ENCODE results near the gene B2M. TPM values are rescaled to one million over a fixed set of nuclear protein-coding genes. Genes with fewer than 3 reads are reported as not detected.

Gene B2M
- total and polyA plus RNA-seq, 2 of the 13 experiments (the other 11 are each of a cell fraction or from before 2014, with no cell fraction given), result 784 to 857 TPM

GRCh38 chr15:44711743-44712345 lies 527 bp downstream of the B2M start (continued):
- TF ChIP-seq PRDM4 (CRISPR knock-in tag; IDR thresholded peaks at IDR 0.05; ENCODE audit: borderline replicate concordance) (0 out of 2 replicates have a peak, but pooled peaks have one; percentile 19), KDM5A (IDR thresholded peaks at IDR 0.05; ENCODE audit: borderline replicate concordance, low read length) (peak; percentile 42; the same call in 1 of the 2 replicates), ZNF879 (CRISPR knock-in tag; IDR thresholded peaks at IDR 0.05) (peak; percentile 90; the same call in 1 of the 2 replicates), ZFY (CRISPR knock-in tag; IDR thresholded peaks at IDR 0.05) (peak; percentile 46), HES4 (CRISPR knock-in tag; IDR thresholded peaks at IDR 0.05; ENCODE audit: borderline replicate concordance) (peak; percentile 71; the same call in 1 of the 2 replicates), ARNT2 (CRISPR knock-in tag; IDR thresholded peaks at IDR 0.05; ENCODE audit: low read depth) (peak; percentile 21; the same call in 1 of the 2 replicates), ZNF510 (CRISPR knock-in tag; IDR thresholded peaks at IDR 0.05; ENCODE audit: low read depth) (0 out of 2 replicates have a peak, but pooled peaks have one; percentile 2), SALL1 (CRISPR knock-in tag; IDR thresholded peaks at IDR 0.05) (peak; percentile 2; the same call in 1 of the 2 replicates), RARA (CRISPR knock-in tag; IDR thresholded peaks at IDR 0.05) (0 out of 2 replicates have a peak, but pooled peaks have one; percentile 2), ZBTB38 (CRISPR knock-in tag; IDR thresholded peaks at IDR 0.05) (0 out of 2 replicates have a peak, but pooled peaks have one; percentile 10), ZNF292 (CRISPR knock-in tag; IDR thresholded peaks at IDR 0.05; ENCODE audit: borderline replicate concordance, low read depth) (0 out of 2 replicates have a peak, but pooled peaks have one; percentile 1), HDAC1 (CRISPR knock-in tag; IDR thresholded peaks at IDR 0.05) (0 out of 2 replicates have a peak, but pooled peaks have one; percentile 5), SMYD3 (CRISPR knock-in tag; IDR thresholded peaks at IDR 0.05) (peak; percentile 81), BORCS8-MEF2B (CRISPR knock-in tag; IDR thresholded peaks at IDR 0.05) (peak; percentile 34; the same call in 1 of the 2 replicates), ZSCAN31 (CRISPR knock-in tag; IDR thresholded peaks at IDR 0.05; ENCODE audit: low read depth) (0 out of 2 replicates have a peak, but pooled peaks have one; percentile 63), KDM5B (CRISPR knock-in tag; IDR thresholded peaks at IDR 0.05; ENCODE audit: borderline replicate concordance) (peak; percentile 60; the same call in 1 of the 2 replicates), ZNF710 (CRISPR knock-in tag; IDR thresholded peaks at IDR 0.05; ENCODE audit: borderline replicate concordance) (peak; percentile 18; the same call in 1 of the 2 replicates), ZNF263 (CRISPR knock-in tag; IDR thresholded peaks at IDR 0.05) (peak; percentile 6; the same call in 1 of the 2 replicates), MED13 (CRISPR knock-in tag; IDR thresholded peaks at IDR 0.05) (peak; percentile 13; the same call in 1 of the 2 replicates)
- TF ChIP-seq, protein P1, sequence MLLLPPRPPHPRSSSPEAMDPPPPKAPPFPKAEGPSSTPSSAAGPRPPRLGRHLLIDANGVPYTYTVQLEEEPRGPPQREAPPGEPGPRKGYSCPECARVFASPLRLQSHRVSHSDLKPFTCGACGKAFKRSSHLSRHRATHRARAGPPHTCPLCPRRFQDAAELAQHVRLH (CRISPR knock-in tag; IDR thresholded peaks at IDR 0.05; ENCODE audit: borderline replicate concordance, low read depth), result 0 out of 2 replicates have a peak, but pooled peaks have one; percentile 4
- TF ChIP-seq, protein P2, sequence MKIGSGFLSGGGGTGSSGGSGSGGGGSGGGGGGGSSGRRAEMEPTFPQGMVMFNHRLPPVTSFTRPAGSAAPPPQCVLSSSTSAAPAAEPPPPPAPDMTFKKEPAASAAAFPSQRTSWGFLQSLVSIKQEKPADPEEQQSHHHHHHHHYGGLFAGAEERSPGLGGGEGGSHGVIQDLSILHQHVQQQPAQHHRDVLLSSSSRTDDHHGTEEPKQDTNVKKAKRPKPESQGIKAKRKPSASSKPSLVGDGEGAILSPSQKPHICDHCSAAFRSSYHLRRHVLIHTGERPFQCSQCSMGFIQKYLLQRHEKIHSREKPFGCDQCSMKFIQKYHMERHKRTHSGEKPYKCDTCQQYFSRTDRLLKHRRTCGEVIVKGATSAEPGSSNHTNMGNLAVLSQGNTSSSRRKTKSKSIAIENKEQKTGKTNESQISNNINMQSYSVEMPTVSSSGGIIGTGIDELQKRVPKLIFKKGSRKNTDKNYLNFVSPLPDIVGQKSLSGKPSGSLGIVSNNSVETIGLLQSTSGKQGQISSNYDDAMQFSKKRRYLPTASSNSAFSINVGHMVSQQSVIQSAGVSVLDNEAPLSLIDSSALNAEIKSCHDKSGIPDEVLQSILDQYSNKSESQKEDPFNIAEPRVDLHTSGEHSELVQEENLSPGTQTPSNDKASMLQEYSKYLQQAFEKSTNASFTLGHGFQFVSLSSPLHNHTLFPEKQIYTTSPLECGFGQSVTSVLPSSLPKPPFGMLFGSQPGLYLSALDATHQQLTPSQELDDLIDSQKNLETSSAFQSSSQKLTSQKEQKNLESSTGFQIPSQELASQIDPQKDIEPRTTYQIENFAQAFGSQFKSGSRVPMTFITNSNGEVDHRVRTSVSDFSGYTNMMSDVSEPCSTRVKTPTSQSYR (CRISPR knock-in tag; IDR thresholded peaks at IDR 0.05; ENCODE audit: borderline replicate concordance), result peak; percentile 30; the same call in 1 of the 2 replicates
